ENCODE measurements around the gene RPH3AL. TPM values are rescaled to one million over a fixed set of nuclear protein-coding genes. Genes with fewer than 3 reads are reported as not detected.
"Not testable (repeated sequence)": the region's sequence is repeated elsewhere in the genome, so short reads cannot be mapped to it uniquely, and the experiment has no call there.

Gene RPH3AL
- total RNA-seq, 4 donors from 2014 or later, result 10.0 to 51.1 (median 25.7) TPM

- no peak for TF ChIP-seq CTCF (IDR thresholded peaks at IDR 0.05)
- ATAC-seq (ENCODE audit: low FRiP score) (no peak), DNase-seq (ENCODE audit: low spot score) (no peak)
Measured at GRCh38 chr17:247767-248166, 104.8 kb downstream of the RPH3AL start.

- no peak for TF ChIP-seq CTCF (IDR thresholded peaks at IDR 0.05)
- DNase-seq (ENCODE audit: low spot score) (no peak), ATAC-seq (ENCODE audit: low FRiP score) (no peak)
Measured at GRCh38 chr17:246851-247421, 105.7 kb downstream of the RPH3AL start.

- no peak for TF ChIP-seq CTCF (IDR thresholded peaks at IDR 0.05)
- no peak for ATAC-seq (ENCODE audit: low FRiP score)
- no peak for DNase-seq (ENCODE audit: low spot score)
Measured at GRCh38 chr17:246226-246625, 106.4 kb downstream of the RPH3AL start.

- TF ChIP-seq CTCF (IDR thresholded peaks at IDR 0.05), result no peak
- no peak for ATAC-seq (ENCODE audit: low FRiP score)
- DNase-seq (ENCODE audit: low spot score), result no peak
Measured at GRCh38 chr17:245611-246010, 107.0 kb downstream of the RPH3AL start.

- TF ChIP-seq CTCF (IDR thresholded peaks at IDR 0.05), result no peak
- no peak for DNase-seq (ENCODE audit: low spot score)
- no peak for ATAC-seq (ENCODE audit: low FRiP score)
Measured at GRCh38 chr17:245020-245419, 107.6 kb downstream of the RPH3AL start.

- ATAC-seq (ENCODE audit: low FRiP score); DNase-seq (ENCODE audit: low spot score): not testable (repeated sequence)
Measured at GRCh38 chr17:243924-244323, 108.7 kb downstream of the RPH3AL start.

- ATAC-seq (ENCODE audit: low FRiP score), result no peak
- no peak for DNase-seq (ENCODE audit: low spot score)
- TF ChIP-seq CTCF (IDR thresholded peaks at IDR 0.05), result no peak
Measured at GRCh38 chr17:238964-239259, 113.7 kb downstream of the RPH3AL start.

Data from omental fat pad (tissue), 4 donors.